Measurements from ENCODE around the gene ACOT7. TPM values are rescaled to one million over a fixed set of nuclear protein-coding genes. Genes with fewer than 3 reads are reported as not detected.

Gene ACOT7
- total and polyA plus RNA-seq, 2 donors (not counting 1 experiment from before 2014, with no cell fraction given) = 4.2 to 4.6 TPM

- H3K27me3 ChIP-seq (replicated peaks in 1 of 4; ENCODE audit: control extremely low read depth in 1 of 4, control insufficient read depth in 3 of 4, insufficient read depth in 4 of 4, low read length in 3 of 4) = no peaks in the 10 kb centered on the region
- CTCF ChIA-PET = no interaction called here
- no peak overlapping the region for H3K9ac ChIP-seq (ENCODE audit: low read length)
- no peaks in the 10 kb centered on the region for H4K20me1 ChIP-seq (ENCODE audit: control insufficient read depth, insufficient read depth, low read length, poor library complexity, severe bottlenecking)
- no peaks in the 10 kb centered on the region for H3K36me3 ChIP-seq (replicated peaks in 1 of 2; ENCODE audit: control extremely low read depth in 1 of 2, control insufficient read depth in 1 of 2, extremely low read depth in 1 of 2, insufficient read depth in 2 of 2, low read length in 1 of 2)
- no peaks in the 10 kb centered on the region for H3K9me3 ChIP-seq (ENCODE audit: control extremely low read depth in 1 of 3, control insufficient read depth in 2 of 3, insufficient read depth in 1 of 3, low read length in 2 of 3)
- Mint-ChIP-seq H3K27me3 (no peaks in the 10 kb centered on the region), H3K4me1 (no peaks in the 10 kb centered on the region), H3K9me3 (ENCODE audit: insufficient read depth) (no peaks in the 10 kb centered on the region), H3K4me3 (no peak overlapping the region), H3K27ac (no peak overlapping the region)
- H2AFZ ChIP-seq (ENCODE audit: insufficient read depth, low read depth, low read length, poor library complexity, severe bottlenecking) = no peak overlapping the region
- POLR2A ChIA-PET = no interaction called here
- no peak overlapping the region for H3K4me2 ChIP-seq (replicated peaks; ENCODE audit: low read depth, low read length, poor library complexity, severe bottlenecking)
- H3K4me1 ChIP-seq (ENCODE audit: control insufficient read depth in 2 of 2, insufficient read depth in 2 of 2, low read length in 2 of 2) = no peaks in the 10 kb centered on the region
- intact Hi-C loops (cut with micrococcal nuclease) = no loop called here
- no peak overlapping the region for H3K27ac ChIP-seq (ENCODE audit: low read length in 2 of 2)
- H3K4me3 ChIP-seq (ENCODE audit: control extremely low read depth in 1 of 5, extremely low read depth in 1 of 5, insufficient read depth in 1 of 5, low read depth in 2 of 5, low read length in 4 of 5) = no peak overlapping the region
- TF ChIP-seq EZH2 (IDR thresholded peaks at IDR 0.05; ENCODE audit: borderline replicate concordance, insufficient read depth, low read depth, low read length, poor library complexity, severe bottlenecking) = no peak
- no peak for TF ChIP-seq CTCF (IDR thresholded peaks at IDR 0.05)
- 97% methylated on average over 9 of the region's 10 CpGs for WGBS (ENCODE audit: insufficient coverage)
- no peaks in the 10 kb centered on the region for H3K79me2 ChIP-seq (ENCODE audit: control insufficient read depth, insufficient read depth, low read length)
- no peak for DNase-seq
- no peak for ATAC-seq (ENCODE audit: low read depth)
These were observed 106.1 kb downstream of the ACOT7 start for GRCh38 chr1:6287431-6287886.

- intact Hi-C loops (cut with micrococcal nuclease) = no loop called here
- no peak overlapping the region for H3K4me2 ChIP-seq (replicated peaks; ENCODE audit: low read depth, low read length, poor library complexity, severe bottlenecking)
- H3K4me1 ChIP-seq (ENCODE audit: control insufficient read depth in 2 of 2, insufficient read depth in 2 of 2, low read length in 2 of 2) = no peaks in the 10 kb centered on the region
- DNase-seq (no peak), ATAC-seq (ENCODE audit: low read depth) (no peak)
- H3K79me2 ChIP-seq (ENCODE audit: control insufficient read depth, insufficient read depth, low read length) = no peaks in the 10 kb centered on the region
- no peaks in the 10 kb centered on the region for H3K9me3 ChIP-seq (ENCODE audit: control extremely low read depth in 1 of 3, control insufficient read depth in 2 of 3, insufficient read depth in 1 of 3, low read length in 2 of 3)
- H3K4me3 ChIP-seq (ENCODE audit: control extremely low read depth in 1 of 5, extremely low read depth in 1 of 5, insufficient read depth in 1 of 5, low read depth in 2 of 5, low read length in 4 of 5) = no peak overlapping the region
- no peak overlapping the region for H3K9ac ChIP-seq (ENCODE audit: low read length)
- H3K36me3 ChIP-seq (replicated peaks in 1 of 2; ENCODE audit: control extremely low read depth in 1 of 2, control insufficient read depth in 1 of 2, extremely low read depth in 1 of 2, insufficient read depth in 2 of 2, low read length in 1 of 2) = no peaks in the 10 kb centered on the region
- Mint-ChIP-seq H3K27ac (no peak overlapping the region), H3K4me3 (no peak overlapping the region), H3K27me3 (no peaks in the 10 kb centered on the region), H3K9me3 (ENCODE audit: insufficient read depth) (no peaks in the 10 kb centered on the region), H3K4me1 (no peaks in the 10 kb centered on the region)
- no peaks in the 10 kb centered on the region for H3K27me3 ChIP-seq (replicated peaks in 1 of 4; ENCODE audit: control extremely low read depth in 1 of 4, control insufficient read depth in 3 of 4, insufficient read depth in 4 of 4, low read length in 3 of 4)
- no peak overlapping the region for H3K27ac ChIP-seq (ENCODE audit: low read length in 2 of 2)
- no peaks in the 10 kb centered on the region for H4K20me1 ChIP-seq (ENCODE audit: control insufficient read depth, insufficient read depth, low read length, poor library complexity, severe bottlenecking)
- ChIA-PET CTCF (no interaction called here), POLR2A (no interaction called here)
- no peak overlapping the region for H2AFZ ChIP-seq (ENCODE audit: insufficient read depth, low read depth, low read length, poor library complexity, severe bottlenecking)
- 96% methylated on average over 12 of the region's 13 CpGs for WGBS (ENCODE audit: insufficient coverage)
- TF ChIP-seq EZH2 (IDR thresholded peaks at IDR 0.05; ENCODE audit: borderline replicate concordance, insufficient read depth, low read depth, low read length, poor library complexity, severe bottlenecking) (no peak), CTCF (IDR thresholded peaks at IDR 0.05) (no peak)
These were observed 106.5 kb downstream of the ACOT7 start for GRCh38 chr1:6287029-6287428.
